HepG2 (cell line): Measurements from ENCODE around the gene XXYLT1. TPM values are rescaled to one million over a fixed set of nuclear protein-coding genes. Genes with fewer than 3 reads are reported as not detected.

Experiments
- ATAC-seq: fragments of 200-7000 bp; cut with Tn5 transposase; 3 replicates; pipeline ENCODE4 v1.9.1; 2020; ENCODE audit warnings: mild to moderate bottlenecking, moderate library complexity
- BruUV-seq: library from RNA; stranded (reverse); fragments of 400-500 nt; replicated peaks from 2 replicates; lab custom pipeline; 2021; lab: Mats Ljungman, UMichigan
- CTCF ChIA-PET: fragments of 300-600 bp; formaldehyde crosslinking; extraction: SDS; loops from one replicate; lab custom pipeline; 2021; ENCODE audit warnings: low total read pairs, inconsistent platforms, low intra/inter-chr PET ratio; lab: Yijun Ruan, JAX
- POLR2A ChIA-PET: fragments of 350-600 bp; sonication (Branson Sonifier 250); formaldehyde crosslinking; loops from one replicate; lab custom pipeline; 2020; ENCODE audit warnings: antibody characterized with exemption, inconsistent platforms; lab: Yijun Ruan, JAX
- DNase-seq: peaks from one replicate; pipeline ENCODE4 v3.0.0-alpha.2; 2015; ENCODE audit warnings: low spot score
- FAIRE-seq: peaks from 3 replicates; lab custom pipeline; 2011; peaks lifted over from hg19 to GRCh38; lab: Jason Lieb, UNC
- H2AFZ ChIP-seq: one replicate; pipeline ENCODE4 v1.6.1; 2011; ENCODE audit warnings: low read length, inconsistent platforms
- H3K27ac ChIP-seq: fragments of 300-600 bp; 3 replicates; pipeline ENCODE4 v1.8.0; 2011; ENCODE audit warnings: mixed run types, mild to moderate bottlenecking, mixed read lengths, low read length, inconsistent platforms; ENCODE audit not compliant: insufficient read depth; ENCODE audit errors: extremely low read length
- H3K27me3 ChIP-seq, 2 experiments: fragments of 200-600 bp in 1 of 2; 2 replicates in 1 of 2; 3 replicates in 1 of 2; pipeline versions ENCODE4 v1.6.0 to v1.8.0; 2011; ENCODE audit warnings: low read length in 2 of 2, mild to moderate bottlenecking in 2 of 2, moderate library complexity in 2 of 2, inconsistent platforms in 1 of 2; ENCODE audit not compliant: insufficient read depth in 2 of 2, control insufficient read depth in 1 of 2
- H3K36me3 ChIP-seq, 2 experiments: fragments of 200-600 bp in 1 of 2; replicated peaks in 1 of 2; 2 replicates in 1 of 2; 3 replicates in 1 of 2; pipeline versions ENCODE4 v1.5.1 to v1.8.0; 2011; ENCODE audit warnings: low read length in 2 of 2, inconsistent platforms in 1 of 2; ENCODE audit not compliant: insufficient read depth in 2 of 2, control insufficient read depth in 1 of 2
- H3K4me1 ChIP-seq: 2 replicates; pipeline ENCODE4 v1.5.1; 2012; ENCODE audit warnings: low read length, inconsistent platforms; ENCODE audit not compliant: insufficient read depth
- H3K4me2 ChIP-seq: 2 replicates; pipeline ENCODE4 v1.6.0; 2011; ENCODE audit warnings: low read depth, low read length, inconsistent platforms
- H3K4me3 ChIP-seq, 3 experiments: fragments of 200-600 bp in 1 of 3; sonication (generic), shearing (Covaris generic) in 1 of 3; replicated peaks in 1 of 3; 2 replicates each; pipeline ENCODE4 v1.5.1; 2011 to 2016; ENCODE audit warnings: low read length in 3 of 3, inconsistent platforms in 2 of 3, low read depth in 2 of 3, mild to moderate bottlenecking in 2 of 3, control low read depth in 1 of 3, mixed read lengths in 1 of 3; ENCODE audit not compliant: insufficient read depth in 1 of 3
- H3K79me2 ChIP-seq: one replicate; pipeline ENCODE4 v1.6.1; 2011; ENCODE audit warnings: low read length, inconsistent platforms; ENCODE audit not compliant: insufficient read depth
- H3K9ac ChIP-seq: 2 replicates; pipeline ENCODE4 v1.6.0; 2011; ENCODE audit warnings: mild to moderate bottlenecking, low read depth, low read length, inconsistent platforms; ENCODE audit not compliant: insufficient read depth
- H3K9me3 ChIP-seq: 2 replicates; pipeline ENCODE4 v1.5.1; 2012; ENCODE audit warnings: mild to moderate bottlenecking, low read length
- H4K20me1 ChIP-seq: 2 replicates; pipeline ENCODE4 v1.6.0; 2011; ENCODE audit warnings: inconsistent platforms, mild to moderate bottlenecking, low read length, moderate library complexity; ENCODE audit not compliant: insufficient read depth
- CCAR2 ChIP-seq: fragments of 200-400 bp; formaldehyde crosslinking; optimal IDR thresholded peaks from 2 replicates; pipeline ENCODE3; 2018; ENCODE audit warnings: low read depth, mild to moderate bottlenecking, low read length, moderate library complexity
- SAFB2 ChIP-seq: sonication (generic); formaldehyde crosslinking; IDR thresholded peaks from 2 replicates; pipeline ENCODE4 v1.5.1; 2020; ENCODE audit warnings: missing genetic modification reagents, low read depth, mild to moderate bottlenecking, borderline replicate concordance
- SIN3B ChIP-seq: fragments of 150-350 bp; IDR thresholded peaks from 2 replicates; pipeline ENCODE4 v1.6.1; 2014; ENCODE audit warnings: low read length
- STAG1 ChIP-seq: sonication (generic); formaldehyde crosslinking; IDR thresholded peaks from 2 replicates; pipeline ENCODE4 v1.4.0; 2020; ENCODE audit warnings: missing genetic modification reagents
- TARDBP ChIP-seq: sonication (generic); formaldehyde crosslinking; IDR thresholded peaks from 2 replicates; pipeline ENCODE4 v1.8.0; 2022; ENCODE audit warnings: mild to moderate bottlenecking, missing genetic modification reagents
- TBL1XR1 ChIP-seq: fragments of 150-350 bp; IDR thresholded peaks from 2 replicates; pipeline ENCODE4 v1.6.1; 2014; ENCODE audit warnings: borderline replicate concordance, low read length; ENCODE audit not compliant: partially characterized antibody
- ZBTB33 ChIP-seq: sonication (generic); formaldehyde crosslinking; IDR thresholded peaks from 2 replicates; pipeline ENCODE4 v1.4.0; 2020; ENCODE audit warnings: missing genetic modification reagents
- ZBTB37 ChIP-seq: sonication (generic); formaldehyde crosslinking; IDR thresholded peaks from 2 replicates; pipeline ENCODE4 v1.4.0; 2020; ENCODE audit warnings: mild to moderate bottlenecking, missing genetic modification reagents
- ZBTB38 ChIP-seq: sonication (generic); formaldehyde crosslinking; IDR thresholded peaks from 2 replicates; pipeline ENCODE4 v1.5.1; 2020; ENCODE audit warnings: mild to moderate bottlenecking, missing genetic modification reagents
- ZFP82 ChIP-seq: sonication (generic); formaldehyde crosslinking; IDR thresholded peaks from 2 replicates; pipeline ENCODE4 v1.5.1; 2020; ENCODE audit warnings: mild to moderate bottlenecking, missing genetic modification reagents, borderline replicate concordance
- ZNF260 ChIP-seq: sonication (generic); formaldehyde crosslinking; IDR thresholded peaks from 2 replicates; pipeline ENCODE4 v1.4.0; 2020; ENCODE audit warnings: missing genetic modification reagents, low read depth, mild to moderate bottlenecking, borderline replicate concordance
- ZNF574 ChIP-seq: sonication (generic); formaldehyde crosslinking; IDR thresholded peaks from 2 replicates; pipeline ENCODE4 v1.4.0; 2020; ENCODE audit warnings: missing genetic modification reagents
- WGBS: methylation state at CpG from one replicate; pipeline ENCODE4 v1.1.6; 2017; ENCODE audit warnings: low lambda C conversion rate; 5-methylcytosine and 5-hydroxymethylcytosine counted together
- in situ Hi-C: cut with HindIII; loops from 2 replicates; pipeline ENCODE4 v1.10.0; 2017; ENCODE audit warnings: low pct_unique_long_range_greater_than_20kb; ENCODE audit not compliant: extremely low pct_ligation_motif_present
- intact Hi-C: fragments of 100-400 bp; cut with micrococcal nuclease; formaldehyde crosslinking; loops from one replicate; pipeline ENCODE4 v1.10.0; 2022; ENCODE audit not compliant: unreplicated experiment
- polyA plus RNA-seq, 8 experiments: library from polyadenylated mRNA; depleted of rRNA in 3 of 8; stranded (reverse) in 7 of 8; unstranded in 1 of 8; fragments of >200 nt; fragmentation: Illumina TruSeq in 4 of 8; extraction: Trizol in 4 of 8; gene quantifications; 2 replicates each; pipeline versions ENCODE4 v1.2.1 to v1.2.3, GENCODE V29; 2011 to 2016; ENCODE audit warnings: low read depth in 4 of 8, missing spikeins in 1 of 8, mixed read lengths in 1 of 8; ENCODE audit not compliant: insufficient read depth in 1 of 8
- total RNA-seq, 5 experiments: library from RNA; depleted of rRNA; stranded (reverse); fragments of >200 nt; fragmentation: Illumina TruSeq; extraction: Trizol; gene quantifications; 2 replicates each; pipeline ENCODE4 v1.2.3, GENCODE V29; 2016; ENCODE audit warnings: low read depth in 1 of 5

Gene XXYLT1
- total and polyA plus RNA-seq, 2 of the 13 experiments (the other 11 are each of a cell fraction or from before 2014, with no cell fraction given) = 17.7 to 19.0 TPM

GRCh38 chr3:195147649-195148080, 123.3 kb downstream of the XXYLT1 start (continued):
- no peak for TF ChIP-seq ZNF574
- TF ChIP-seq SIN3B = no peak
- peak; percentile 68 for TF ChIP-seq ZBTB33 (CRISPR knock-in tag)
- no peak for TF ChIP-seq ZFP82 (CRISPR knock-in tag)
- TF ChIP-seq CCAR2 = no peak
- TF ChIP-seq ZBTB38 (CRISPR knock-in tag) = peak; percentile 60; the same call in 1 of the 2 replicates

- peaks cover 4 to 16% of the 10 kb centered on the region in 2 experiments; a peak in 2 of 5 replicates for H3K36me3 ChIP-seq
- no peak for TF ChIP-seq TARDBP (CRISPR knock-in tag)
- no peak for TF ChIP-seq ZBTB37 (CRISPR knock-in tag)
- TF ChIP-seq STAG1 (CRISPR knock-in tag) = no peak
- no peak for TF ChIP-seq ZNF260 (CRISPR knock-in tag)
- TF ChIP-seq TBL1XR1 = no peak
- TF ChIP-seq SAFB2 (CRISPR knock-in tag) = no peak
- ChIA-PET CTCF (no interaction called here), POLR2A (no interaction called here)
- intact Hi-C loops (no loop called here), in situ Hi-C loops (no loop called here)
- no peaks in the 10 kb centered on the region for H3K27me3 ChIP-seq
- no peak overlapping the region for H3K4me2 ChIP-seq
- peaks cover 14% of the 10 kb centered on the region; the same call in 1 of the 2 replicates for H3K4me1 ChIP-seq
- H3K27ac ChIP-seq = no peak overlapping the region
- no peak overlapping the region for H3K9ac ChIP-seq
- no peak overlapping the region for H3K4me3 ChIP-seq
- H3K9me3 ChIP-seq = no peaks in the 10 kb centered on the region; the same call in 1 of the 2 replicates
- no peak overlapping the region for H2AFZ ChIP-seq
- DNase-seq (no peak), ATAC-seq (no peak), FAIRE-seq (no peak)
- BruUV-seq = no TSS peak
- WGBS = 88% methylated on average over 8 of the region's 8 CpGs
- no peaks in the 10 kb centered on the region for H4K20me1 ChIP-seq
- H3K79me2 ChIP-seq = no peaks in the 10 kb centered on the region
These were observed 124.8 kb downstream of the XXYLT1 start for GRCh38 chr3:195146131-195146530.
